GM10248 (cell line): Measurements from ENCODE around the gene GRIK3.

Experiments used
- CTCF ChIA-PET: fragments of 300-600 bp; sonication (Branson Sonifier 250); formaldehyde crosslinking; extraction: SDS; loops from one replicate; lab custom pipeline; 2021; ENCODE audit warnings: antibody characterized with exemption; lab: Yijun Ruan, JAX
- POLR2A ChIA-PET: fragments of 350-650 bp; sonication (Branson Sonifier 250); formaldehyde crosslinking; extraction: SDS; loops from one replicate; lab custom pipeline; 2020; ENCODE audit warnings: antibody characterized with exemption; lab: Yijun Ruan, JAX
- DNase-seq: peaks from one replicate; pipeline ENCODE4 v3.0.0; 2012; ENCODE audit errors: extremely low spot score
- TF ChIP-seq, protein P1 (sequence below): IDR thresholded peaks from 2 replicates; pipeline ENCODE4 v1.5.1; 2012; ENCODE audit warnings: mild to moderate bottlenecking, low read depth; ENCODE audit errors: extremely low read depth, missing control alignments, control extremely low read depth

Gene GRIK3

DNA sequence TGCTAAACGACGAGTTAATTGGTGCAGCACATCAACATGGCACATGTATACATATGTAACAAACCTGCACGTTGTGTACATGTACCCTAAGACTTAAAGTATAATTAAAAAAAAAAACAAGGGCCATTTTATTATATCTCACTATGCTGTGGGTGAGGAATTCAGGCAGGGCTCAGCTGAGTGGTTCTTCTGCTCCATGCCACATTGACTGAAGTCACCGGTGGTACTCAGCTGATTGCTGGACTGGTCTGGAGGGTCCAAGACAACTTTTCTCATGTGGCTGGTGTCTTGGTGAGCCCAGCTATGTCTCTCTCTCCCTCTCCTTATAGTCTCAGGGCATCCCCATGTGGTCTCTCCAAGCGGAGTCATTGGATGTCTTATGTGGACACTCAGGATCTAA is 275.0 kb downstream of the GRIK3 start:
- TF ChIP-seq, protein P1, sequence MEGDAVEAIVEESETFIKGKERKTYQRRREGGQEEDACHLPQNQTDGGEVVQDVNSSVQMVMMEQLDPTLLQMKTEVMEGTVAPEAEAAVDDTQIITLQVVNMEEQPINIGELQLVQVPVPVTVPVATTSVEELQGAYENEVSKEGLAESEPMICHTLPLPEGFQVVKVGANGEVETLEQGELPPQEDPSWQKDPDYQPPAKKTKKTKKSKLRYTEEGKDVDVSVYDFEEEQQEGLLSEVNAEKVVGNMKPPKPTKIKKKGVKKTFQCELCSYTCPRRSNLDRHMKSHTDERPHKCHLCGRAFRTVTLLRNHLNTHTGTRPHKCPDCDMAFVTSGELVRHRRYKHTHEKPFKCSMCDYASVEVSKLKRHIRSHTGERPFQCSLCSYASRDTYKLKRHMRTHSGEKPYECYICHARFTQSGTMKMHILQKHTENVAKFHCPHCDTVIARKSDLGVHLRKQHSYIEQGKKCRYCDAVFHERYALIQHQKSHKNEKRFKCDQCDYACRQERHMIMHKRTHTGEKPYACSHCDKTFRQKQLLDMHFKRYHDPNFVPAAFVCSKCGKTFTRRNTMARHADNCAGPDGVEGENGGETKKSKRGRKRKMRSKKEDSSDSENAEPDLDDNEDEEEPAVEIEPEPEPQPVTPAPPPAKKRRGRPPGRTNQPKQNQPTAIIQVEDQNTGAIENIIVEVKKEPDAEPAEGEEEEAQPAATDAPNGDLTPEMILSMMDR = no peak
- no peak for DNase-seq
- ChIA-PET CTCF (no interaction called here), POLR2A (no interaction called here)

DNA sequence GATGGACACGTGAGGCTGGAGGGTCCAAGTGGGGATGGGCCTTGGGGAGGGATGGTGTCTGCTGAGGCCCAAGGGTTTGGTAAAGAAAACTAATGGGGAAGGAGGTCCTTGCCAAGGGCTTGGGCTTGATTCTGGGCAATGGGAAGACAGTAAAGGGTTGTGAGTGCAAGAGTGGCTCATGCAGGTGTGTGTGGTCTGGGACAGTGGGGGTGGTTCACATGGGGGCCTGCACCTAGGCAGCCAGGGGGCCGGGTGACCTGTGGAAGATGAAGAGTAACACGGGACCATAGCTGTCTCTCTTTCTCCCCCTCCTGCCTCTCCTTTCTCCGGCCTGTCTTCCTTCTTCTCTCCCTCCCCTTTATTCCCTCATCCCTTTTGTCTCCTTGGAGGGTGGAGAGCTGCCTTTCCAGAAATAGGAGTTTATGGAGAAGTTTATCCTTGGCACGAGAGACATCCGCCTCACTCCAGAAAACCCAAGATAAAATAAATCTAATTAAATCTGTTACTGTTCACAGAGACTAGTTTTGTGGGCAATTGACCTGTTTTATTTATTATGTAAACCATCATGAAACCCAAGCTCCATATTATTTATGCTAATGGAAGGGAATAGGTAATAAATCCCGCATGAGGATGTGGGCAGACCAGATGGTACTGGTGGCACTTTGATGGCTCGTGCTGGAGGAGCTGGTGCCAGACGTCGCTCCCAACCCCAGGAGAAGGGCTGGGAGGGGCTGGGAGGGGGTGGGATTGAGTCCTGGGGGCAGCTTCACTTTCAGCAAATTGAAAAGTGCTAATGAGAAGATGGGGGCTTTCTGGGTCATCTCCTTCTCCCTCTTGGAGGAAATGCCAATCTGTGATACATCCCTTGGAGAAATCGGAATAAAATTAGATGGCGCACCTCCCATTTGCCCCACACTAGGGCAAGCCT is 278.7 kb downstream of the GRIK3 start:
- ChIA-PET CTCF (no interaction called here), POLR2A (no interaction called here)
- TF ChIP-seq, protein P1 = no peak
- DNase-seq = no peak

DNA sequence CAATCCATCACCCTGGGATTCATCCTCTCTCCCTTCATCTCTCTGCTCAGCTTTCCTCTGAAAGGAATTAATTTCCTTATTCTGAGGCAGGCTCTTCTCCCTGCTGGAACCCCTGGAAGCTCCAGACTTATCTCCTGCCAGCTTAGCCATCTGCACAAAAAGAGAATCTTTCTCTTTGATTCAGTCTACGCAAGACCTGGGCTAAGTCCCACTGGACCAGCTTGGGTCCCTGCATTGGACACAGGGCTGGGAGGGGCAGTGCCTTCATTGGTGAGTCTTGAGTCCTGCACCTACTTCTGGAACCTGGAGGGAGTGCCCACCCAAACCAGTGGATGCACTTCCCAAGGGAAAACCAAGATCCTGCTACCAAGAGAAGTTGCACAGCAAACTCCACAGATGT is 279.9 kb downstream of the GRIK3 start:
- TF ChIP-seq, protein P1 = no peak
- POLR2A ChIA-PET = no interaction called here
- CTCF ChIA-PET = no interaction called here
- no peak for DNase-seq

DNA sequence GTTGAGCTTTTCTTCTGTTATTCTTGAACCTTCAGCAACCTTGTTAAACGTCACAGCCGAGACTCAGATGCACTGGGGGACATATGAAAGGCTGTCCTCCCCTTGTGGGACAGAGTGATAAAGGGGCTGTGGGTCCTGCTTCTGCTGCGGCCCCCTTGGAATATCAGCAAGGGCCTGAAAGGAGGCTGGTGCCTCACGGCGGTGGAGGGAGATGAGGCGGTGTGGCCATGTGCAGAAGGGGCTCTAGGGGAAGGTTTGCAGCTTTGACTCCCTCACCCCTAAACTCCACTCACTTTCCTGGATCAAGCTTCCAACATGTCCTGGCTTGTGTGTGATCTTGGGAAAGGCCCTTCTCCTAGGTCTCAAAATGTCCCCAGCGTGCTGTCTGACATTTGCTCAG is 280.9 kb downstream of the GRIK3 start:
- POLR2A ChIA-PET = no interaction called here

DNA sequence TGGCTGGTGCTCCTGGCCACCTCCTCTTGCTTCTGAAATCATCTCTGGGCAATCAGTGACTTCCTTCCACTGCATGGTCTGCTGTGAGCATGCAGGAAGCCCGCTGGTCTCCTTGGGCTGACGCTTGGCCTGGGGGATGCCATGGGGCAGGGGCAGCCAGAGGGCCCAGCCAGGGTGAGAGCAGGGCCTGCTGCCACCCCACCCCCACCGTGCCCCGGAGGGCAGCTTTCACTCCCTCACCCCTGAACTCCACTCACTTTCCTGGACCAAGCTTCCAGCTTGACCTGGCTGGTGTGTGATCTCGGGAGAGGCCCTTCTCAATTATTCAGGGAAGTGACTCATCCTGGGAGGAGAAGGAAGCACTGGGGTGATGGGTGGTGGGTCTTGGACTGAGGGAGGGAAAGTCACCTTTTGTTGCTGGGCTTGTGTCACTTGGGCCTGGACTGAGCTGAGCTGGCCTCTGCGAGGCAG is 281.4 kb downstream of the GRIK3 start:
- CTCF ChIA-PET = no interaction called here
- POLR2A ChIA-PET = no interaction called here
- DNase-seq = no peak
- TF ChIP-seq, protein P1 = no peak

More for the DNA sequence above, 280.9 kb downstream of the GRIK3 start:
- TF ChIP-seq, protein P1 = no peak
- no peak for DNase-seq
- CTCF ChIA-PET = no interaction called here

DNA sequence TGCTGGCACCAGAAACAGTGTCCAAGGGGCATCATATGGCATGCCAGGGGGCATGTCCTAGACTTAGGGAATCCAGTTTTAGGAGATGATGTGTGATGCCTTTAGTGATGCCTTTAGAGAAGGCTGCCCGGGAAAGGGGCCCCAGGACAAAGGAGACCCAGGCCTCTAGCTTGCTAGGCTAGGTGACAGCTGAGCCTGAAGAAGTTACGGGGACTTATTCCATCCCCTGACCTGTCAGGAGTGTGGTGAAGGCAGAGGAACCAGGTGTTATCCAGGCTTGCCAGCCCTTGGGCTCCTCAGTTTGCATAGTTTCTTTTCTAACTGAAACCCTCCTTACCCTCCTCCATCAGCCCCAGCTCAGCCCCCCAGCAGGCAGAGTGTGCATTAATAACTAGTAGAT is 281.9 kb downstream of the GRIK3 start:
- ChIA-PET CTCF (no interaction called here), POLR2A (no interaction called here)
- DNase-seq = no peak
- TF ChIP-seq, protein P1 = no peak
